Stimulated activated CD8-positive, alpha-beta memory T cell treated with anti-CD3 and anti-CD28 coated beads, Interleukin-7, amount 100 ng/mL, for 1 hour (primary cell): ENCODE data around the gene DISP3.

Source experiments
- DNase-seq, 2 donors: peaks; one replicate each; pipeline ENCODE4 v3.0.0-alpha.2; 2020; ENCODE audit warnings: low read depth in 2 of 2

DISP3 gene

DNA sequence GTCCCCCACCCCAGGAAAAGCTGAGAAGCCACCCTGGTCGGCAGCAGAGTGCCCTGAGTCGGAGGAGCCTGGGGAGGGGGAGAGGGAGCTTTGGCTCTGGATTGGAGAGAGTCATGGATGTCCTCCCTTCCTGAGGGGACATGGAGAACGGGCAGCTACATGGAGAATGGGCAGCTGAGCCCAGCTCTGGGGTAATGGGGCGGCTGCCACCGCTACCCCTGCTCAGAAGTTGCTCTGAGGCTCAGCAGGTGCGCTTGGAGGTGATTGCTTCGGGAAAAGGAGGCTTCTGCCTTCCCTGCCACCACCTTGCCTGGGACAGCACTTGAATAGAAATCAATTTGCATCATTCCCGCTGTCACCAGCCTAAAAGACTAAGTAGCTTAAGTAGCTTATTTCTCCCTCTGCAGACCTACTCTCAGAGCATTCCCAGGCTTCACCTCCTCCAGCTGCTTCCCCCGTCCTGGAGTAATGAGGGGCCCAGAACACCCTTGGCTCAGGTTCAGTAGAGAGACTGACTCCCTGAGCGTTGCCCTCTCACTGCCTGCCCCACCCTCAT, 8.3 kb downstream of the DISP3 start:
- DNase-seq, result no peak

DNA sequence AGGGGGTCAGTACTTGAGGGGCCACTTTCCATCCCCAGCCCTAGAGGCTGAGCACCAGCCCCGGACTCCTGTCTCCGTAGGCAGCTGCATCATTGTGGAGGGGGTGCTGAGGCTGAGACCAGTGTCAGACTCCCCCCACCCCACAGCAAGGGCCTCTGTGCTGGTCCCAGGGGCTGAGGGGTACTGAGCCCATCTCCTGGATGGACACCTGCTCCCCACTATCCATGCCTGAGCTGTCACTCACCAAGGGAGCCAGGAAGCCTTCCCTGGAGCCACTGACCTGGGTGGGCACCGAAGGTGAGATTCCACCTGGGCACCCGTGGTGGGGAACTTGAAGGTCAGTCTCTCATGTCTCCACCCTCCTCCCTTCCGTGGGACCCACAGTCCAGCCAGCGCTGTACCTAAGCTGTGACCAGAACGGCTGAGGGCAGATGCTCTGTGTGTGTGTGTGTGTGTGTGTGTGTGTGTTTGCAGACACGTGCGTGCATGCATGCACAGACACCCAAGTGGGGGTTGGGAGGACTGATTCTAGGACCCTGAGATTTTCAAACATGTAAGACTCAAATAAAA, 9.3 kb downstream of the DISP3 start:
- DNase-seq, result no peak

DNA sequence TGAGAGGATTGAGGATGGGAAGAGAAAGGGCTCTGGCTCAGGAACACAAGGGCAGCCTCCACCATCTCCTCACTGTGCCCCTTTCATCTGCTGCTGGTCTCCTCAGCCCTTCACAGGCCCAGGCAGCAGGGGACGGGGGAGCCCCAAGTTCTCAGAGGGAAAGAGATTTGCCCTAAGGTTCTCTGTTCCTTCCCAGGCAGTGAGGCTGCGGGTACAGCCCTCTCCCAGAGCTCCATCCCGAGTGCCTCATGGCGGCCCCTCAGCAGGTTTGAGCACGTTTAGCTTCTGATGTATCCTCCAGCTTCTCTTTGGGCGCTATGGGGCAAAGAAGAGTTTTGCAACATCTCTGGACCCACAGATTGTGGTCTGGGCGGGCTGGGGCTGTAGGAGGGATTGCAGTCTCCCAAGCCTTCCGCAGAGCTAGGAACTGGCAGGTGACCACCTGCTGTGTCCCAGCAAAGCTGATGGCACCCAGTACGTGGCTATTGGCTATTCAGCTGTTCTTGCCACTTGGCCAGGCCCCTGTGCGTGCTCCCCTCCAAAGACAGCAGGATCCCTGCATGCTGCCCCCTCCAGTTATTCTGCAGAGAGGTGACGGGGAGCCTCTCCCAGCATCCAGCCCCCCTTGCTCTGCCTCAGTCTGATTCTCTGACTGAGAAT, 10.1 kb downstream of the DISP3 start:
- no peak for DNase-seq

DNA sequence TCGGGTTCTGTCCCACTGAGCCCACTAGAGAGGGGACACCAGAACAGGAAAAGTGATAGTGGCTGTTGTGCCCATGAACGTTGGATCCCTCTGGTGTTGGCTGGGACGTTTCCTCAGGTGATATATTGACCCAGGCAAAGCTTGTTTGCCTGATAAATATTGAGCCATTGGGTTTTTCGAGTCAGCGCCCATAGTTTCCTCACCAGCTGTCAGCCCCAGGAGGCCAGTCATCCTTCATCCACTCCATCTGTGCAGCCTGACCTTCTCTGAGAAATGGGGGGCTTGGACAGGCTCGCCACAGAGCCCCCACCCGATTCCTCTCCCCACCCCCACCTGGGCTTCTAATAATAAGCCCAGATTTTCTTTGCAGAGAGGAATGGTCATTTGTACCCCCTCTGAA, 13.3 kb downstream of the DISP3 start:
- DNase-seq, result no peak

DNA sequence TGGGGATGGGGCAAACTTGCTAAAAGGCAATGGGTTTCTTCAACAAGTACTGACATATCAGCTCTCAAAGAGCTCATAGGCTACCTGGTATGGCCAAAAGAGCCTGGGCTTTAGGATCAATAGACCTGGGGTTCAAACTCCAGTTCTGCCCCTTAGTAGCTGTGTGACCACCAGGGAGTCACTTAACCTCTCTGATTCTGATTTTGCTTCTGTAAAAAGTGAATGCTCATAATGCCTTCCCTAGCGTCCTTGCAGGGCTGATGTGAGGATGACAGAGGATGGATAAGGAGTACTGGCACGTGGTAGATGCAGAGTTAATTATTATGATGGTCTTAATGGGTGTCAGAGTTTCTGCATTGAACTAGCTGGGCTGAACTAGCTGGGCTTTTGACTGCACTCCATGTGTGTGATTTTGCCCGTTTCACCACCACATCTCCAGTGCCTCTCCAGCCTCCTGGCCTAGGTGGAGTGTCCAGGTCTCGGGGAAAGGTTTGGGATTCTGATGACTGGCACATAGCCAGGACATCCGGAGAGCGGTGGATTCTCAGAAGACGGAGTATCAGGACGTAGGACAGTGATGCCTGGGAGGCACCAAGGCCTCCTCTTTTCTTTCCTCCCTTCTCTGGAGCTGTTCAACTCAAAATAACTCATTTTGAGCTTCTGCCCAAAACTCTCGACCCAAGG, 15.2 kb downstream of the DISP3 start:
- DNase-seq, result no peak

- DNase-seq, result no peak
These were observed 15.8 kb downstream of the DISP3 start for GRCh38 chr1:11494771-11495170.

- DNase-seq, result no peak
These were observed 16.6 kb downstream of the DISP3 start for GRCh38 chr1:11495579-11495978.

DNA sequence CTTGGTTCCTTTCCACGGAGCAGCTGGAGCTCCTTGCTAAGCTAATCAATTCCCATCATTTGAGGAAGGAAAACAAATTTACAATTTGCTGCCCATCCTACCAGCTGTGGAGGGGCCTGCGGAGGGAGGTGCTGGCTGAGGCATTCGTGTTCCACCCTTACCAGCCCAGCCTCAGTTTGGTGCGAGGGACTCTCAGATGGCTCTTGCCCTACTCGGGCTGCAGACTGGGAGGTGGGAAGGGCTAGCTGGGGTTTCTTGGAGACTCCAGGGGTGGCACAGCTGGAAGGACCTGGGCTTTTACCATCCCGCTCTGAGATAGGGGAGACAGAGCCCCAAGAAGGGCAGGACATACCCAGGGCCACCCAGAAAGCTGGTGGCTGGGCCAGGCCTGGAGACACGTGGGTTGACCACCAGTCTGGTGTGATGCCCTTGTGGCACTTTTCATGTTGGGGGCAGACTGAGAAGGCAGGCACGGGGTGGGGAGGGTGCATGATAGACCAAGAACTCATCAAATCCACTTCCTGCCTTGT, 17.7 kb downstream of the DISP3 start:
- DNase-seq, result no peak

GRCh38 chr1:11498956-11499594, 20.1 kb downstream of the DISP3 start:
- DNase-seq, result no peak

DNA sequence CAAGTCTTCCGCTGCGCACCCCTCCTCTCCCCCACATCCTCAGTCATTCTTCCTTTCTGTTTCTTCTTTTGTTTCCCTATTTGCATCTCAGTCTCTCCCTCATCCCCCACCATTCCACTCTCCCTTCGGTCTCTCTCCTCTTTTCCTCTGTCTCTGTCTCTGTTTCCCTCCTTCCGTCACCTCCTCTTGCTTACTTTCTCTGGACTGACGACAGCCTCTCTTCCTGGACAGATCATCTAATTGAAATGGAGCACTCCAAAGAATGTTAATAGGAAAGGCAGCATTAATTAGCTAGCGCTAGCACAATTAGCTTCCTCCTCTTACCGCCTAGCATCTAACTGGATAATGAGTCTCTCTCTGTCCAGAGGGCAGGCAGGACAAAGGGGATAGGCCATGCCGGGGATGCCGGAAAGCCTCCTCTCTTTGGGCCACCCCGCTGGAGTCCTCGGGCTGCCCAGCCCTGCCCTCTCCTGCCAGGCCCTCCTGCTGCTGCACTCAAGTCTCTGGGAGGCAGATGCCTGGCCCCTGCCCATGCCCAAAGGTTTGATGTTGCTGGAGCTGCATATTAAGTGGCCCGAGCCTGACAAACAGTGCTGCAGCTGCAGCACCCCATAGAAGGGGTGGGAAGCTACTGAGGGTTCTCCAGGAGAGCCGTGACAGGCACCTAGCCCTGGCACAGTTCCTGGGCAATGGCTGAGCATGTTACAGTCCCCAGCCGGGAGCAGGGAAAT, 20.8 kb downstream of the DISP3 start:
- DNase-seq, result no peak

DNA sequence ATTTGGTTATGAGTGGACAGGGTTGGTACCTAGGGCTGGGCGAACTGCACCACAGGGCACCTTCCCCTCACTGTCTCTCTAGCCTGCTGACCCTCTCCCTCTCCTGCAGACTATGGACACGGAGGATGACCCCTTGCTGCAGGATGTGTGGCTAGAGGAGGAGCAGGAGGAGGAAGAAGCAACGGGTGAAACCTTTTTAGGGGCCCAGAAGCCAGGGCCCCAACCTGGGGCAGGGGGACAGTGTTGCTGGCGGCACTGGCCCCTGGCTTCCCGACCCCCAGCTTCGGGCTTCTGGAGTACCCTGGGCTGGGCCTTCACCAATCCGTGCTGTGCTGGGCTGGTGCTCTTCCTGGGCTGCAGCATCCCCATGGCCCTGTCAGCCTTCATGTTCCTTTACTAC, 21.9 kb downstream of the DISP3 start:
- DNase-seq, result no peak

DNA sequence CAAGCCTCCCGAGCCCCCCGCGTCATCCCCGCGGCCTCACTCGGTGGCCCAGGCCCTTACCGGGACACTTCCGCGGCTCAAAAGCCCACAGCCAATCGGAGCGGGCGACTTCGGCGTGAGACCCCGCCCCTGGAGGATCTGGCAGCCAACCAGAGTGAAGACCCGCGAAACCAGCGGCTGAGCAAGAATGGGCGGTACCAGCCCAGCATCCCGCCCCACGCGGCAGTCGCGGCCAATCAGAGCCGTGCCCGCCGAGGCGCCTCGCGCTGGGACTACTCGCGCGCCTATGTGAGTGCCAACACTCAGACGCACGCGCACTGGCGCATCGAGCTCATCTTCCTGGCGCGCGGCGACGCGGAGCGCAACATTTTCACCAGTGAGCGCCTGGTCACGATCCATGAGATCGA, 22.5 kb downstream of the DISP3 start:
- DNase-seq, result no peak

DNA sequence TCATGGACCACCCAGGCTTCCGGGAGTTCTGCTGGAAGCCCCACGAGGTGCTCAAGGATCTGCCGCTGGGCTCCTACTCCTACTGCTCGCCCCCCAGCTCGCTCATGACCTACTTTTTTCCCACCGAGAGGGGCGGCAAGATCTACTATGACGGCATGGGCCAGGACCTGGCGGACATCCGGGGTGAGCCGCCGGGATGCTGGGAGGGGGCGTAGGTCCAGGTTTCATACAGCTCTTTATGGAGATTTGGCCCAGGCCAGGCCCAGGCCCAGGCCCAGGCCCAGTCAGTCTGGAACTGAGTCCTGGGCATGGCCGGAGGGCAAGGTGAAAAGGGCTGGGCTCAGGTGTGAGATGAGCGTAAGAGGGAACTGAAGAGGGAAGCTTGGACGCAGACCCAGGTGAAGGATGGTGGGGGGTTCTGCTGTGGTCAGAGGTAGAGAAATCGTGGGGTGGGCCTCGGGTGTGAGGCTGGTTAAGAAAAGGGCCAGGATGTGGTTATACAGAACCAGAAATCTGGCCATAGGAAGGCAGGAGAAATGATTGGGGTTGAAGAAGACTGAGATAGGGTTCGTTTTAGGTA, 23.0 kb downstream of the DISP3 start:
- DNase-seq, result no peak

DNA sequence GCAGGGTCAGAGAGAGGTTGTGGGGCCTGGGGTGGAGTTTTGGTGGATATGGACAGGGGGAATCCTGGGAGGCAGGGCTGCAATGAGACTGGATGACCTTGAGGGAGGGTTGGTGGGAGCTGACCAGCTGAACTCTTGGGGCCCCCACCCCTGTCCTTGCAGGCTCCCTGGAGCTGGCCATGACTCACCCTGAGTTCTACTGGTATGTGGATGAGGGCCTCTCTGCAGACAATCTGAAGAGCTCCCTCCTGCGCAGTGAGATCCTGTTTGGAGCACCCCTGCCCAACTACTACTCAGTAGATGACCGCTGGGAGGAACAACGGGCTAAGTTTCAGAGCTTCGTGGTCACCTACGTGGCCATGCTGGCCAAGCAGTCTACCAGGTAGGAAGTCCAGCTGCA, 23.6 kb downstream of the DISP3 start:
- no peak for DNase-seq

GRCh38 chr1:11504599-11504998, 25.6 kb downstream of the DISP3 start:
- no peak for DNase-seq

DNA sequence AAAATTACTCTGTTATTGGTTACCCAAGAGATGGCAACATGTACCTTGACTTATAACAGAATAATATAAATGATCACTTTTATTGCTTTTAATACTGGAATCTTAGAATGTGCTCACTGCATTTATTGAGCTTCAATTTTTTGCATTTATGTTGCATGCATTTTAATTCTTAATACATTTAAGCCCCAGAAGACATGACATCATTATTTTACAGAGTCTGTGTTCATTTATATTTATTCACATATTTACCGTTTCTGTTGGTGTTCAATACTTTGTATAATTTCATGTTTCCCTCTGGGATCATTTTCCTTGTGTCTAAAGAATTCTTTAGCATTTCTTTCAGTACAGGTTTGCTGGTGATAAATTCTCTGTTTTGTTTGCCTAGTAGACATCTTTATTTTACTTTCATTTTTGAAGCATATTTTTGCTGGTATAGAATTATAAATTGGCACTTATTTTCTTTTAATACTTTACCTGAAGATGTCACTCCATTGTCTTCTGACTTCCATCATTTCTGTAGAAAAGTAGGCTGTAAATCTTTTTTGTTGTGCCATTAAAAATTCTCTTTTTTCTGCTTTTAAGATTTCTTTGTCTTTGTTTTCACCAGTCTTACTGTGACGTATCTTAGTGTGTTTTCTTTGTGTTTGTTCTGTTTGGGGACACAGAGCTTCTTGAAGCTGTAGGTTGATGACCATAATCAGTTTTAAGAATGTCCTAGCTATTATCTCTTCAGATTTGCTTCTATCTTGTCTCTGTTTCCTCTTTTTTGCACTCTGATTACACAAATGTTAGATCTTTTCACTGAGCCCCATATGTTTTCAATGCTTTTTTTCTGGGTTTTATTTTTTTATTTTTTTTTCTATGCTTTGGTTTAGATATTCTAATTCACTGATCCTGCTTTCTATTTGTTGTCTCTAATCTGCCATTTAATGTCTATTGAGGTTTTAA, 26.9 kb downstream of the DISP3 start:
- no peak for DNase-seq

DNA sequence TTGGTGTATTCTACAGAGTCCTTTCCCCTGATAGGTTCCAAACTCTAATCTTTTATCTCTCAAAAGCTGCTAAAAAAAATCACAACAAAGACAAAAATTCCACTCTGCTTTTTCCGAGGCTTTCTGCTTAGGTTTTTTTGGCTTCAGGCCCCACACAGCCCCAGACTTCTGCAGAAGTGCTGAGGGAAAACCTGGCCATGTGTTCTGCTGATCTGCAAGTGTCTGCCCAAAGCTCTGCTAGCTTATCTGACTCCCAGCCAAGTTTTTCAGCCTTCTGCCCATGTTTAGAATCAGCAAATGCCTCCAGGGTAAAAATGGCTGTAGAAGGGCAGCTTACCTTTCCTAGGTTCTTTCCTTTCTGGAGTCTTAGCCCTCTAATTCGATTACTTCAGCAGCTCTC, 28.4 kb downstream of the DISP3 start:
- no peak for DNase-seq

GRCh38 chr1:11513681-11514080, 34.7 kb downstream of the DISP3 start:
- no peak for DNase-seq

- no peak for DNase-seq
These were observed 35.4 kb downstream of the DISP3 start for GRCh38 chr1:11514366-11514765.
